Stimulated activated CD8-positive, alpha-beta memory T cell treated with anti-CD3 and anti-CD28 coated beads, Interleukin-15, amount 100 ng/mL, for 4 hours (primary cell): Measurements from ENCODE around the gene ELP2.
"Not testable (repeated sequence)": the region's sequence is repeated elsewhere in the genome, so short reads cannot be mapped to it uniquely, and the experiment has no call there.

Experiments
- DNase-seq, 2 donors: peaks; one replicate each; pipeline ENCODE4 v3.0.0-alpha.2; 2020; ENCODE audit warnings: low read depth in 2 of 2

Gene ELP2

GRCh38 chr18:36158266-36158867 lies 28.7 kb downstream of the ELP2 start:
- no peak for DNase-seq

GRCh38 chr18:36160959-36161371 lies 31.3 kb downstream of the ELP2 start:
- DNase-seq: no peak

- no peak for DNase-seq
These were observed 33.3 kb downstream of the ELP2 start for GRCh38 chr18:36162981-36163380.

- no peak for DNase-seq
These were observed 38.1 kb downstream of the ELP2 start for GRCh38 chr18:36167692-36168218.

- not testable (repeated sequence) for DNase-seq
These were observed 38.6 kb downstream of the ELP2 start for GRCh38 chr18:36168296-36168695.

- no peak for DNase-seq
These were observed 40.2 kb downstream of the ELP2 start for GRCh38 chr18:36169938-36170337.

GRCh38 chr18:36175481-36175880 lies 45.8 kb downstream of the ELP2 start:
- no peak for DNase-seq

GRCh38 chr18:36176177-36176584 lies 46.5 kb downstream of the ELP2 start:
- no peak for DNase-seq

GRCh38 chr18:36176711-36177110 lies 47.0 kb downstream of the ELP2 start:
- DNase-seq: no peak

- DNase-seq: no peak
These were observed 48.2 kb downstream of the ELP2 start for GRCh38 chr18:36177913-36178312.

- DNase-seq: no peak
These were observed 50.1 kb downstream of the ELP2 start for GRCh38 chr18:36179562-36180355.

- no peak for DNase-seq
These were observed 51.7 kb downstream of the ELP2 start for GRCh38 chr18:36181441-36181840.

- DNase-seq: no peak
These were observed 52.3 kb downstream of the ELP2 start for GRCh38 chr18:36181898-36182506.

GRCh38 chr18:36183033-36183432 lies 53.3 kb downstream of the ELP2 start:
- DNase-seq: no peak

- DNase-seq: no peak
These were observed 54.3 kb downstream of the ELP2 start for GRCh38 chr18:36183987-36184386.

GRCh38 chr18:36185157-36185556 lies 55.5 kb downstream of the ELP2 start:
- no peak for DNase-seq

- no peak for DNase-seq
These were observed 56.3 kb downstream of the ELP2 start for GRCh38 chr18:36185901-36186460.

- no peak for DNase-seq
These were observed 56.9 kb downstream of the ELP2 start for GRCh38 chr18:36186461-36187192.

GRCh38 chr18:36187193-36187825 lies 57.6 kb downstream of the ELP2 start, which contains the start of gene MOCOS:
MOCOS (plus strand) TSS chr18:36187497; CDS start chr18:36187540, 43 bp downstream.
- peak; percentile 3 to 16 for DNase-seq

- no peak for DNase-seq
These were observed 58.4 kb downstream of the ELP2 start for GRCh38 chr18:36187826-36188721.
